ENCODE measurements around the gene HTR3C. TPM values are rescaled to one million over a fixed set of nuclear protein-coding genes. Genes with fewer than 3 reads are reported as not detected.
"Not testable (repeated sequence)": the region's sequence is repeated elsewhere in the genome, so short reads cannot be mapped to it uniquely, and the experiment has no call there.

Gene HTR3C
- total RNA-seq, 1 experiment from 2014 or later, result not detected

DNA sequence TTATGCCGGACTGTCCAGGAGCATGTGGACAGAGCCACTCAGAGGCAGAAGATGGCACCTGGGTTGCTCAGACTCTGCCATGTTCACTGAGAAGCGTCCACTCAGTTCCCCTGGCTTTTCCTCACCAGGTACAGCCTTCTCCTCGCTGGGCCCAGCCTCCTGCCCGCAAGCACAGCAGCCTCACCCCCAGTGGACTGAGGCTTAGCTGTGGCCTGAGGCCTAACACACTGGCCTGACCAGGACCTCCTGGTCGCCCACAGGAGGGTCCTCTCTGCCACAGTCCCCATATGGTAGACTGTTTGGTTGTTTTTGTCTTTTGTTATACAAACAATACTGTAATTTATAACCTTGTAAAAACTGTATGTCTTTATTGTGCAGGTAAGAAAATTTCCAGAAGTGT is 15.5 kb downstream of the HTR3C start:
- WGBS (ENCODE audit: extremely low coverage, insufficient read length, low lambda C conversion rate), result no CpG with 5 or more reads among the region's 5 CpGs
- H2BK120ac ChIP-seq (ENCODE audit: low read depth, low read length, poor library complexity, severe bottlenecking), result no peak overlapping the region
- no peak overlapping the region for H3K18ac ChIP-seq (ENCODE audit: insufficient read length, low read depth, low read length)
- H3K79me2 ChIP-seq (ENCODE audit: insufficient read depth, low read length), result no peaks in the 10 kb centered on the region
- no peaks in the 10 kb centered on the region for H3K9me3 ChIP-seq (ENCODE audit: control insufficient read depth, low read depth, low read length)
- Mint-ChIP-seq H3K36me3 (ENCODE audit: insufficient read depth in 1 of 3, low read depth in 3 of 3) (peaks cover 2 to 7% (median 2%) of the 10 kb centered on the region in 3 experiments; a peak in 4 of 7 replicates), H3K4me3 (no peak overlapping the region), H3K4me1 (no peaks in the 10 kb centered on the region), H3K9me3 (peaks cover 9% of the 10 kb centered on the region in 2 experiments), H3K27me3 (ENCODE audit: low read depth) (0 out of 2 replicates have a peak, but pooled peaks cover 1% of the 10 kb centered on the region), H3K27ac (no peak overlapping the region)
- H2AFZ ChIP-seq (ENCODE audit: low read length), result no peak overlapping the region
- no peak overlapping the region for H4K5ac ChIP-seq (ENCODE audit: insufficient read length, low read depth, low read length)
- H3K4ac ChIP-seq (ENCODE audit: low read depth, low read length), result no peak overlapping the region
- H3K79me1 ChIP-seq (ENCODE audit: insufficient read depth, low read depth, low read length, poor library complexity, severe bottlenecking), result no peaks in the 10 kb centered on the region
- no peaks in the 10 kb centered on the region for H3K23me2 ChIP-seq (ENCODE audit: insufficient read length, low read depth, low read length, poor library complexity, severe bottlenecking)
- H3K14ac ChIP-seq (ENCODE audit: insufficient read depth, low read length), result no peak overlapping the region
- no peak overlapping the region for H3K4me2 ChIP-seq (ENCODE audit: insufficient read depth, insufficient read length, low read length)
- H3K27me3 ChIP-seq (ENCODE audit: insufficient read depth, low read length), result no peaks in the 10 kb centered on the region
- no peak overlapping the region for H3K27ac ChIP-seq (ENCODE audit: insufficient read length, low read depth, low read length)
- H3T11ph ChIP-seq (ENCODE audit: low read length), result no peak overlapping the region
- H2BK5ac ChIP-seq (ENCODE audit: insufficient read length, low read length), result no peak overlapping the region
- DNase-seq, result no peak
- no peak overlapping the region for H2BK20ac ChIP-seq (ENCODE audit: low read depth, low read length, poor library complexity, severe bottlenecking)
- TF ChIP-seq, protein P1, sequence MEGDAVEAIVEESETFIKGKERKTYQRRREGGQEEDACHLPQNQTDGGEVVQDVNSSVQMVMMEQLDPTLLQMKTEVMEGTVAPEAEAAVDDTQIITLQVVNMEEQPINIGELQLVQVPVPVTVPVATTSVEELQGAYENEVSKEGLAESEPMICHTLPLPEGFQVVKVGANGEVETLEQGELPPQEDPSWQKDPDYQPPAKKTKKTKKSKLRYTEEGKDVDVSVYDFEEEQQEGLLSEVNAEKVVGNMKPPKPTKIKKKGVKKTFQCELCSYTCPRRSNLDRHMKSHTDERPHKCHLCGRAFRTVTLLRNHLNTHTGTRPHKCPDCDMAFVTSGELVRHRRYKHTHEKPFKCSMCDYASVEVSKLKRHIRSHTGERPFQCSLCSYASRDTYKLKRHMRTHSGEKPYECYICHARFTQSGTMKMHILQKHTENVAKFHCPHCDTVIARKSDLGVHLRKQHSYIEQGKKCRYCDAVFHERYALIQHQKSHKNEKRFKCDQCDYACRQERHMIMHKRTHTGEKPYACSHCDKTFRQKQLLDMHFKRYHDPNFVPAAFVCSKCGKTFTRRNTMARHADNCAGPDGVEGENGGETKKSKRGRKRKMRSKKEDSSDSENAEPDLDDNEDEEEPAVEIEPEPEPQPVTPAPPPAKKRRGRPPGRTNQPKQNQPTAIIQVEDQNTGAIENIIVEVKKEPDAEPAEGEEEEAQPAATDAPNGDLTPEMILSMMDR (conservative IDR thresholded peaks at IDR 0.05), result no peak
- H2BK12ac ChIP-seq (ENCODE audit: insufficient read length, low read depth, low read length), result no peak overlapping the region
- H3K4me1 ChIP-seq (ENCODE audit: insufficient read depth, low read length), result no peaks in the 10 kb centered on the region
- H2BK15ac ChIP-seq (ENCODE audit: low read depth, low read length), result no peak overlapping the region
- H3K9ac ChIP-seq (ENCODE audit: extremely low read depth, insufficient read length, low read length), result no peak overlapping the region
- no peak overlapping the region for H3K23ac ChIP-seq (ENCODE audit: insufficient read length, low read depth, low read length)
- no peak overlapping the region for H4K91ac ChIP-seq (ENCODE audit: insufficient read length, low read depth, low read length)
- H4K20me1 ChIP-seq (ENCODE audit: control insufficient read depth, insufficient read depth, insufficient read length), result no peaks in the 10 kb centered on the region
- H3K56ac ChIP-seq (ENCODE audit: insufficient read length, low read depth, low read length), result no peak overlapping the region
- no peak overlapping the region for H2AK5ac ChIP-seq (ENCODE audit: insufficient read length, low read length)
- H4K8ac ChIP-seq (replicated peaks; ENCODE audit: insufficient read length, low read depth, low read length), result no peak overlapping the region

DNA sequence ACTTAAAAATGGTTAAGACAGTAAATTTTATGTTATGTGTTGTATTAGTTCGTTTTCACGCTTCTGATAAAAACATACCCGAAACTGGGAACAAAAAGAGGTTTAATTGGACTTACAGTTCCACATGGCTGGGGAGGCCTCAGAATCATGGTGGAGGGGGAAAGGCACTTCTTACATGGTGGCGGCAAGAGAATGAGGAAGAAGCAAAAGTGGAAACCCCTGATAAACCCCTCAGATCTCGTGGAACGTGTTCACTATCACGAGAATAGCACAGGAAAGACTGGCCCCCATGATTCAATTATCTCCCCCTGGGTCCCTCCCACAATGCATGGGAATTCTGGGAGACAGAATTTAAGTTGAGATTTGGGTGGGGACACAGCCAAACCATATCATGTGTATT is 18.3 kb downstream of the HTR3C start:
- H3K36me3 Mint-ChIP-seq (ENCODE audit: insufficient read depth in 1 of 3, low read depth in 3 of 3); H2AFZ ChIP-seq (ENCODE audit: low read length); H3K27me3 Mint-ChIP-seq (ENCODE audit: low read depth); H4K20me1 ChIP-seq (ENCODE audit: control insufficient read depth, insufficient read depth, insufficient read length); H3K4me2 ChIP-seq (ENCODE audit: insufficient read depth, insufficient read length, low read length); H4K5ac ChIP-seq (ENCODE audit: insufficient read length, low read depth, low read length); H3K27ac Mint-ChIP-seq; H3K79me2 ChIP-seq (ENCODE audit: insufficient read depth, low read length); H2BK20ac ChIP-seq (ENCODE audit: low read depth, low read length, poor library complexity, severe bottlenecking); H2BK12ac ChIP-seq (ENCODE audit: insufficient read length, low read depth, low read length); H3K14ac ChIP-seq (ENCODE audit: insufficient read depth, low read length); H3K23me2 ChIP-seq (ENCODE audit: insufficient read length, low read depth, low read length, poor library complexity, severe bottlenecking); H2BK15ac ChIP-seq (ENCODE audit: low read depth, low read length); H3K79me1 ChIP-seq (ENCODE audit: insufficient read depth, low read depth, low read length, poor library complexity, severe bottlenecking); H2BK120ac ChIP-seq (ENCODE audit: low read depth, low read length, poor library complexity, severe bottlenecking); H3K23ac ChIP-seq (ENCODE audit: insufficient read length, low read depth, low read length); H3K56ac ChIP-seq (ENCODE audit: insufficient read length, low read depth, low read length); H3K9me3 ChIP-seq (ENCODE audit: control insufficient read depth, low read depth, low read length); H3K9ac ChIP-seq (ENCODE audit: extremely low read depth, insufficient read length, low read length); H2BK5ac ChIP-seq (ENCODE audit: insufficient read length, low read length); H4K8ac ChIP-seq (replicated peaks; ENCODE audit: insufficient read length, low read depth, low read length); DNase-seq; H4K91ac ChIP-seq (ENCODE audit: insufficient read length, low read depth, low read length); H3K4me1 Mint-ChIP-seq; H2AK5ac ChIP-seq (ENCODE audit: insufficient read length, low read length); H3T11ph ChIP-seq (ENCODE audit: low read length); H3K4me1 ChIP-seq (ENCODE audit: insufficient read depth, low read length); H3K4me3 Mint-ChIP-seq; H3K27ac ChIP-seq (ENCODE audit: insufficient read length, low read depth, low read length); H3K27me3 ChIP-seq (ENCODE audit: insufficient read depth, low read length); H3K18ac ChIP-seq (ENCODE audit: insufficient read length, low read depth, low read length); H3K4ac ChIP-seq (ENCODE audit: low read depth, low read length); H3K9me3 Mint-ChIP-seq: not testable (repeated sequence)
- WGBS (ENCODE audit: extremely low coverage, insufficient read length, low lambda C conversion rate), result no CpG with 5 or more reads among the region's 7 CpGs
